Subcutaneous adipose tissue (tissue), 4 donors: ENCODE data around the gene GK. TPM values are rescaled to one million over a fixed set of nuclear protein-coding genes. Genes with fewer than 3 reads are reported as not detected.

ENCODE experiments used
- total RNA-seq, 4 donors: library from RNA; depleted of rRNA; stranded (reverse); fragments of >200 nt; gene quantifications; one replicate each; pipeline ENCODE4 v1.1.0, GENCODE V29; 2016
- TF ChIP-seq, protein P1 (sequence below): fragments of 450-650 bp; IDR thresholded peaks from one replicate; pipeline ENCODE4 v1.5.1; 2016; ENCODE audit warnings: low read depth, mild to moderate bottlenecking, control low read depth, antibody characterized with exemption, moderate library complexity

GK gene
- total RNA-seq, 4 donors from 2014 or later, result 2.8 to 22.3 (median 4.3) TPM

- TF ChIP-seq, protein P1, sequence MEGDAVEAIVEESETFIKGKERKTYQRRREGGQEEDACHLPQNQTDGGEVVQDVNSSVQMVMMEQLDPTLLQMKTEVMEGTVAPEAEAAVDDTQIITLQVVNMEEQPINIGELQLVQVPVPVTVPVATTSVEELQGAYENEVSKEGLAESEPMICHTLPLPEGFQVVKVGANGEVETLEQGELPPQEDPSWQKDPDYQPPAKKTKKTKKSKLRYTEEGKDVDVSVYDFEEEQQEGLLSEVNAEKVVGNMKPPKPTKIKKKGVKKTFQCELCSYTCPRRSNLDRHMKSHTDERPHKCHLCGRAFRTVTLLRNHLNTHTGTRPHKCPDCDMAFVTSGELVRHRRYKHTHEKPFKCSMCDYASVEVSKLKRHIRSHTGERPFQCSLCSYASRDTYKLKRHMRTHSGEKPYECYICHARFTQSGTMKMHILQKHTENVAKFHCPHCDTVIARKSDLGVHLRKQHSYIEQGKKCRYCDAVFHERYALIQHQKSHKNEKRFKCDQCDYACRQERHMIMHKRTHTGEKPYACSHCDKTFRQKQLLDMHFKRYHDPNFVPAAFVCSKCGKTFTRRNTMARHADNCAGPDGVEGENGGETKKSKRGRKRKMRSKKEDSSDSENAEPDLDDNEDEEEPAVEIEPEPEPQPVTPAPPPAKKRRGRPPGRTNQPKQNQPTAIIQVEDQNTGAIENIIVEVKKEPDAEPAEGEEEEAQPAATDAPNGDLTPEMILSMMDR, result no peak
Observed at GRCh38 chrX:30689116-30689515, 35.9 kb downstream of the GK start.

- TF ChIP-seq, protein P1, result no peak
Observed at GRCh38 chrX:30690330-30690729, 37.1 kb downstream of the GK start.

DNA sequence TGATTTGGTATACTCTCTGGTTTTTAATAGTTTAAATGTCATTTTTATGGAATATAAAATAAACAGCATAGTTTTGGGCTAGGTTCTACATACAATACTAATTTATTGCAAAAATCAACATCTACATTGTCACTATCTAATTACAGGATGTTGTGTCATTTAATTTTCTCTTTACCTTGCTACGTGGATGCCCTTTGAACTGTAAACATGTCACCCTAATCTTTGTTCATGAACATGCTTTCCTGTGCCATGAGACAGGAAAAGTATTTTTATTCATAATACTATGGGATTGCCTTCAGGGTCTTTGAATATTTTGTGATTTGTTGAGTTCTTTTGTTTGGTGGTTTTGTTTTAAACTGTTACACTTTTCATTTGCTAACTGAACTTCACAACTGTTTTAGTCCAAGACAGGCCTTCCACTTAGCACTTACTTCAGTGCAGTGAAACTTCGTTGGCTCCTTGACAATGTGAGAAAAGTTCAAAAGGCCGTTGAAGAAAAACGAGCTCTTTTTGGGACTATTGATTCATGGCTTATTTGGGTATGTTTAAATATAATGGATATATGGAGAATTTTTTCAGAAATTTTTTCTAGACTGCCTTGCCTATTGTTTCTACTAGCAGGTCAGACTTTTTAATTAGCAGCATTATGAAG lies 40.9 kb downstream of the GK start:
- TF ChIP-seq, protein P1, result no peak

GRCh38 chrX:30702736-30703135 lies 49.5 kb downstream of the GK start:
- TF ChIP-seq, protein P1, result no peak

DNA sequence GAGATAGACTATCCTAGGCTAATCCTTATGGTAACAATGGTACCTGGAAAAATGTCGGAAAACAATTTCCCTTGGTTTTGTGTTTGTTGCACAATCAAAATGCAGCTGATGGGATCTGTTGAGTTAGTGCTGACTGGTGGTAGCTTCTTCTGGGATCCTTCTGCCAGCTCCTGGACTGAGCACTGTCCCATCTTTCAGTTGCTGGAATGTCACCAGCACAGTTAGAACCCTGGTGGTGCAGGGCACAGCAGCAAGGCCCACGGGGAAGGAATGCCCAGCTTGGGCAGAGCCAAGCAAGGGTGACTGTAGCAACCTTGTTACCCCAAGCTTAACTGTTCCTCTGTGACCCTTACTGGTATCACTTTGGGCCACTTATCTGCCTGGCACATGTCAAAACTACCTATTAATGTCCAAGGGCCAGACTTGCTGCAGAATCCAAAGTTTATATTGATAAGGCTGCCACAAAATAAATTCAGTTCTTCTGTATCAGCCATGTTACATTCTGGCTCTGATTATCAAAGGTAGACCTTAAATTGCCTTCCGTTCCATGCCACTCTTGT lies 53.1 kb downstream of the GK start:
- TF ChIP-seq, protein P1, result no peak

GRCh38 chrX:30712214-30712613 lies 59.0 kb downstream of the GK start:
- TF ChIP-seq, protein P1, result no peak

GRCh38 chrX:30713061-30713525 lies 59.9 kb downstream of the GK start:
- TF ChIP-seq, protein P1, result no peak
